Neural cell (in vitro differentiated cells): ENCODE data around the gene APBB2. TPM values are rescaled to one million over a fixed set of nuclear protein-coding genes. Genes with fewer than 3 reads are reported as not detected.

Experiments used
- H2AFZ ChIP-seq: fragments of 200-600, 300-800 bp; sonication (generic), shearing (Covaris generic); 2 replicates; pipeline ENCODE4 v1.6.0; 2014; ENCODE audit warnings: low read depth, mild to moderate bottlenecking, antibody characterized with exemption, low read length, moderate library complexity
- H3F3A ChIP-seq: fragments of 200-600 bp; shearing (Covaris generic); 2 replicates; pipeline ENCODE4 v1.6.1; 2016; ENCODE audit warnings: mild to moderate bottlenecking, moderate library complexity, mixed read lengths, antibody characterized with exemption, low read length; ENCODE audit not compliant: insufficient read depth, poor library complexity, severe bottlenecking
- H3K27ac ChIP-seq: fragments of 200-600, 300-800 bp; sonication (generic), shearing (Covaris generic); 2 replicates; pipeline ENCODE4 v1.5.1; 2014; ENCODE audit warnings: mild to moderate bottlenecking, low read length, moderate library complexity
- H3K27me3 ChIP-seq: fragments of 300-800, 200-600 bp; sonication (generic), shearing (Covaris generic); 2 replicates; pipeline ENCODE4 v1.6.0; 2014; ENCODE audit warnings: mild to moderate bottlenecking, low read depth, low read length, moderate library complexity; ENCODE audit not compliant: insufficient read depth
- H3K36me3 ChIP-seq: fragments of 300-800, 200-600 bp; sonication (generic), shearing (Covaris generic); 2 replicates; pipeline ENCODE4 v1.5.1; 2014; ENCODE audit warnings: mild to moderate bottlenecking, antibody characterized with exemption, low read length, moderate library complexity; ENCODE audit not compliant: insufficient read depth
- H3K4me2 ChIP-seq: fragments of 300-800, 200-600 bp; sonication (generic), shearing (Covaris generic); 2 replicates; pipeline ENCODE4 v1.6.0; 2014; ENCODE audit warnings: mild to moderate bottlenecking, low read length
- H3K4me3 ChIP-seq: fragments of 300-800, 200-600 bp; sonication (generic), shearing (Covaris generic); 2 replicates; pipeline ENCODE4 v1.5.1; 2014; ENCODE audit warnings: mild to moderate bottlenecking, low read length, moderate library complexity
- H3K79me2 ChIP-seq: fragments of 200-600 bp; shearing (Covaris generic); replicated peaks from 2 replicates; pipeline ENCODE4 v1.6.0; 2014; ENCODE audit warnings: mild to moderate bottlenecking, low read length, moderate library complexity; ENCODE audit not compliant: insufficient read depth
- H3K9ac ChIP-seq: fragments of 300-800, 200-600 bp; sonication (generic), shearing (Covaris generic); 2 replicates; pipeline ENCODE4 v1.6.1; 2016; ENCODE audit warnings: mild to moderate bottlenecking, low read length, mixed read lengths
- H3K9me2 ChIP-seq: fragments of 200-600 bp; shearing (Covaris generic); 2 replicates; pipeline ENCODE4 v1.6.1; 2016; ENCODE audit warnings: mild to moderate bottlenecking, low read length, mixed read lengths; ENCODE audit not compliant: insufficient read depth
- H3K9me3 ChIP-seq: fragments of 200-600, 300-800 bp; sonication (generic), shearing (Covaris generic); 2 replicates; pipeline ENCODE4 v1.6.1; 2016; ENCODE audit warnings: mild to moderate bottlenecking, mixed run types, low read length, moderate library complexity, mixed read lengths
- H4K20me1 ChIP-seq: fragments of 200-600 bp; shearing (Covaris generic); 2 replicates; pipeline ENCODE4 v1.6.1; 2016; ENCODE audit warnings: mild to moderate bottlenecking, mixed run types; ENCODE audit not compliant: insufficient read depth
- EP300 ChIP-seq: fragments of 450-650 bp; conservative IDR thresholded peaks from 2 replicates; pipeline ENCODE4 v1.6.1; 2014; ENCODE audit warnings: antibody characterized with exemption, mild to moderate bottlenecking, moderate library complexity; ENCODE audit not compliant: poor library complexity, severe bottlenecking
- EZH2 ChIP-seq: fragments of 200-600, 300-800 bp; shearing (Covaris generic), sonication (generic); IDR thresholded peaks from 2 replicates; pipeline ENCODE4 v1.6.1; 2014; ENCODE audit warnings: antibody characterized with exemption, low read length, borderline replicate concordance, mild to moderate bottlenecking; ENCODE audit not compliant: insufficient read depth, poor library complexity, severe bottlenecking
- MXI1 ChIP-seq: fragments of 450-650 bp; conservative IDR thresholded peaks from 2 replicates; pipeline ENCODE4 v1.6.1; 2014; ENCODE audit warnings: antibody characterized with exemption, mild to moderate bottlenecking; ENCODE audit not compliant: poor library complexity, severe bottlenecking
- POLR2AphosphoS5 ChIP-seq: IDR thresholded peaks from 2 replicates; pipeline ENCODE4 v1.6.1; 2012
- RAD21 ChIP-seq: fragments of 450-650 bp; conservative IDR thresholded peaks from 2 replicates; pipeline ENCODE4 v1.6.1; 2014; ENCODE audit warnings: antibody characterized with exemption, mild to moderate bottlenecking, moderate library complexity
- REST ChIP-seq: IDR thresholded peaks from 2 replicates; pipeline ENCODE4 v1.6.1; 2012; ENCODE audit warnings: borderline replicate concordance
- SMC3 ChIP-seq: fragments of 450-650 bp; conservative IDR thresholded peaks from 2 replicates; pipeline ENCODE4 v1.6.1; 2014; ENCODE audit warnings: antibody characterized with exemption, mild to moderate bottlenecking, moderate library complexity; ENCODE audit not compliant: poor library complexity
- TAF1 ChIP-seq: IDR thresholded peaks from 2 replicates; pipeline ENCODE4 v1.6.1; 2012; ENCODE audit warnings: low read depth
- polyA plus RNA-seq: library from polyadenylated mRNA; depleted of rRNA; stranded (reverse); fragments of >200 nt; gene quantifications from 2 replicates; pipeline ENCODE4 v1.2.3, GENCODE V29; 2014
- TF ChIP-seq, protein P1 (sequence below): fragments of 450-650 bp; IDR thresholded peaks from 2 replicates; pipeline ENCODE4 v1.5.1; 2014; ENCODE audit warnings: antibody characterized with exemption, mild to moderate bottlenecking, moderate library complexity; ENCODE audit not compliant: poor library complexity, severe bottlenecking

Gene APBB2
- polyA plus RNA-seq, 1 donor from 2014 or later: 41.9 TPM

DNA sequence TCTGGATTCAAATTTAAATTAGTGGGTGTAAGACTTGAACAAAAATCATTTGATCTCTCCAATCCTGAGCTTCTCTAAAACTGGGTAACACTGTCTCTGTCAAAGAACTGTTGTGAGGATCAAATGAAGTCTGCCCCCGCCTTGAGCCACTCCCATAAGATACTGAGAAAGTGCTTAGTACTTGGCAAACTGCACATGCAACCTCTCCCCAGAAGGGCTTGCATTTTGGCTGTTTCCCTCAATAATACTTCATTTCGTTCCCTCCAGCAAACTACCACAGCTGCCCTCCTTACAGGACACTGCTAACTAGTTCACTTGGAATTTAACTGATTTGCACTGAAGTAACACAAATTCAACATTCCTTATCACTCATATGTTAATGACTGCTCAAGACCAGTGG lies 79.8 kb downstream of the APBB2 start:
- Histone ChIP-seq H3K79me2 (no peaks in the 10 kb centered on the region), H4K20me1 (no peaks in the 10 kb centered on the region), H3F3A (no peaks in the 10 kb centered on the region), H3K4me3 (no peak overlapping the region), H3K36me3 (no peaks in the 10 kb centered on the region), H3K9ac (no peak overlapping the region), H3K9me2 (no peaks in the 10 kb centered on the region), H3K4me2 (no peak overlapping the region), H3K9me3 (no peaks in the 10 kb centered on the region), H3K27ac (no peak overlapping the region), H3K27me3 (no peaks in the 10 kb centered on the region), H2AFZ (no peak overlapping the region)
- TF ChIP-seq EZH2 (no peak), SMC3 (no peak), EP300 (no peak), MXI1 (no peak), REST (no peak), RAD21 (no peak)
- TF ChIP-seq, protein P1, sequence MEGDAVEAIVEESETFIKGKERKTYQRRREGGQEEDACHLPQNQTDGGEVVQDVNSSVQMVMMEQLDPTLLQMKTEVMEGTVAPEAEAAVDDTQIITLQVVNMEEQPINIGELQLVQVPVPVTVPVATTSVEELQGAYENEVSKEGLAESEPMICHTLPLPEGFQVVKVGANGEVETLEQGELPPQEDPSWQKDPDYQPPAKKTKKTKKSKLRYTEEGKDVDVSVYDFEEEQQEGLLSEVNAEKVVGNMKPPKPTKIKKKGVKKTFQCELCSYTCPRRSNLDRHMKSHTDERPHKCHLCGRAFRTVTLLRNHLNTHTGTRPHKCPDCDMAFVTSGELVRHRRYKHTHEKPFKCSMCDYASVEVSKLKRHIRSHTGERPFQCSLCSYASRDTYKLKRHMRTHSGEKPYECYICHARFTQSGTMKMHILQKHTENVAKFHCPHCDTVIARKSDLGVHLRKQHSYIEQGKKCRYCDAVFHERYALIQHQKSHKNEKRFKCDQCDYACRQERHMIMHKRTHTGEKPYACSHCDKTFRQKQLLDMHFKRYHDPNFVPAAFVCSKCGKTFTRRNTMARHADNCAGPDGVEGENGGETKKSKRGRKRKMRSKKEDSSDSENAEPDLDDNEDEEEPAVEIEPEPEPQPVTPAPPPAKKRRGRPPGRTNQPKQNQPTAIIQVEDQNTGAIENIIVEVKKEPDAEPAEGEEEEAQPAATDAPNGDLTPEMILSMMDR: no peak

- no peak for TF ChIP-seq TAF1
- no peak for TF ChIP-seq EZH2
- TF ChIP-seq, protein P1: no peak
- no peak for TF ChIP-seq MXI1
- TF ChIP-seq RAD21: no peak
- TF ChIP-seq POLR2AphosphoS5: no peak
- TF ChIP-seq EP300: no peak
- TF ChIP-seq REST: no peak
- no peak for TF ChIP-seq SMC3
- Histone ChIP-seq H3K27ac (no peak overlapping the region), H3K9me3 (no peaks in the 10 kb centered on the region), H3F3A (no peaks in the 10 kb centered on the region), H3K9ac (no peak overlapping the region), H3K9me2 (no peaks in the 10 kb centered on the region), H3K79me2 (no peaks in the 10 kb centered on the region), H3K4me3 (no peak overlapping the region), H3K36me3 (no peaks in the 10 kb centered on the region), H3K27me3 (no peaks in the 10 kb centered on the region), H2AFZ (no peak overlapping the region), H3K4me2 (no peak overlapping the region), H4K20me1 (no peaks in the 10 kb centered on the region)
Measured at GRCh38 chr4:41133454-41134018, 80.8 kb downstream of the APBB2 start.
